Stimulated activated naive B cell treated with anti-CD40 and anti-IgM and Interleukin-4, amounts not matched to agents 10 μg/mL and 1 μg/mL and 100 μg/mL, for 72 hours (primary cell): Measurements from ENCODE around the gene CA5A.

ENCODE experiments used
- ATAC-seq, 2 donors: fragments of 150-1000 bp; cut with Tn5 transposase; replicated peaks; 2 replicates each; pipeline ENCODE4 v1.10.0; 2021; ENCODE audit warnings: moderate library complexity in 1 of 2
- DNase-seq: peaks from one replicate; pipeline ENCODE4 v3.0.0; 2021
- H3K27ac Mint-ChIP-seq: one replicate; pipeline ENCODE4 v1.8.0; 2022; ENCODE audit warnings: mild to moderate bottlenecking, mixed read lengths
- H3K27me3 Mint-ChIP-seq, 2 donors: one replicate each; pipeline ENCODE4 v1.8.0; 2022; ENCODE audit warnings: mixed read lengths in 2 of 2
- H3K36me3 Mint-ChIP-seq, 2 donors: one replicate each; pipeline ENCODE4 v1.8.0; 2022; ENCODE audit warnings: mixed read lengths in 2 of 2, mild to moderate bottlenecking in 1 of 2
- H3K4me1 Mint-ChIP-seq, 2 donors: one replicate each; pipeline ENCODE4 v1.8.0; 2022; ENCODE audit warnings: mixed read lengths in 2 of 2, mild to moderate bottlenecking in 1 of 2
- H3K4me3 Mint-ChIP-seq, 2 donors: one replicate each; pipeline ENCODE4 v1.8.0; 2022; ENCODE audit warnings: mild to moderate bottlenecking in 2 of 2, mixed read lengths in 2 of 2, moderate library complexity in 1 of 2
- H3K9me3 Mint-ChIP-seq, 2 donors: one replicate each; pipeline ENCODE4 v1.8.0; 2022; ENCODE audit warnings: mixed read lengths in 2 of 2, mild to moderate bottlenecking in 1 of 2

The CA5A gene

DNA sequence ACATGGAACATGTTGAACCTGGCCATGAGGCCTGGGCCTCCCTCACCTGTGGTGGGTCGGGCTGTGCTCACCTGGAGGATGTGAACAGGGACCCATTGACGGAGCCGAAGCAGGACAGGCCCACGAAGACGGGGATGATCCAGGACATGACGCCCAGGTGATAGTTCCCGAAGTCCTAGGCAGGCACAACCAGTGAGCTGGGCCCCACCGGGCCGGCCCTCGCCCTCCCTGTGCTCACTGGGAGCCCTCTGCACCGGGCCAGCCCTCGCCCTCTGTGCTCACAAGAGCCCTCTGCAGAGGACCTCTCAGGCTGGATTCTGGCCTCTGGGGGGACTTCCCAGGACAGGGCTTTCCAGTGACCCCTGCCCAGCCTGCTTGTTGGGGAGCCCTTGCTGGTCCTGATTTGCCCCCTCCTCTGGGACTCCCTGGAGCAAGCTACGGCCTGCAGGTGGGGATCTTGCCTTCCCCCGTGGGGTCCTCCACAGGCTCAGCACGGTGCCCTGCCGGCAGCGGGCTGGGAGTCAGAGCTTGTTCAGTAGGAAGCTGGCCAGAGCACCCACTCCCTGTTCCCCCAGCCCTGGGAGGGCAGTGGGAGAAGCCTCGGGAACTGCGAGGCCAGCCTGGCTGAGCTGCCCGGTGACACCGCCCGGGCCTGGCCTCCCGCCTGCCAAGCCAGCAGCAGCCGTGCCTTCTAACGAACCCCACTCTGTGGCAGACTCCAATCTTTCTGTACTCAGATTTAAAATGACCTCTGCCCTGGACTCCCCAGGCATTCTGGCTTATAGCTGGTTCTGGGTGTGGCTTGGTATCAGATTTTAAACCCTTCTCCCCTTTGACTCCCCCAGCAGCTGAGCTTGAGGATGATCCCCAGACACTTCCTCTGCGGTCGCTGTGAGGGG is 97.4 kb downstream of the CA5A start:
- Mint-ChIP-seq H3K36me3 (peaks cover 47 to 50% of the 10 kb centered on the region in 2 donors), H3K27ac (no peak overlapping the region), H3K4me3 (no peak overlapping the region), H3K27me3 (no peaks in the 10 kb centered on the region), H3K9me3 (no peaks in the 10 kb centered on the region), H3K4me1 (peaks cover 14 to 20% of the 10 kb centered on the region in 2 donors)
- ATAC-seq, result no peak
- no peak for DNase-seq
